ENCODE results near the gene C21orf58. TPM values are rescaled to one million over a fixed set of nuclear protein-coding genes. Genes with fewer than 3 reads are reported as not detected.
"Not testable (repeated sequence)": the region's sequence is repeated elsewhere in the genome, so short reads cannot be mapped to it uniquely, and the experiment has no call there.

C21orf58 gene
- 12.4 and 16.9 TPM in 2 replicates for total RNA-seq (2014; rRNA removed; shearing (Covaris generic))

DNA sequence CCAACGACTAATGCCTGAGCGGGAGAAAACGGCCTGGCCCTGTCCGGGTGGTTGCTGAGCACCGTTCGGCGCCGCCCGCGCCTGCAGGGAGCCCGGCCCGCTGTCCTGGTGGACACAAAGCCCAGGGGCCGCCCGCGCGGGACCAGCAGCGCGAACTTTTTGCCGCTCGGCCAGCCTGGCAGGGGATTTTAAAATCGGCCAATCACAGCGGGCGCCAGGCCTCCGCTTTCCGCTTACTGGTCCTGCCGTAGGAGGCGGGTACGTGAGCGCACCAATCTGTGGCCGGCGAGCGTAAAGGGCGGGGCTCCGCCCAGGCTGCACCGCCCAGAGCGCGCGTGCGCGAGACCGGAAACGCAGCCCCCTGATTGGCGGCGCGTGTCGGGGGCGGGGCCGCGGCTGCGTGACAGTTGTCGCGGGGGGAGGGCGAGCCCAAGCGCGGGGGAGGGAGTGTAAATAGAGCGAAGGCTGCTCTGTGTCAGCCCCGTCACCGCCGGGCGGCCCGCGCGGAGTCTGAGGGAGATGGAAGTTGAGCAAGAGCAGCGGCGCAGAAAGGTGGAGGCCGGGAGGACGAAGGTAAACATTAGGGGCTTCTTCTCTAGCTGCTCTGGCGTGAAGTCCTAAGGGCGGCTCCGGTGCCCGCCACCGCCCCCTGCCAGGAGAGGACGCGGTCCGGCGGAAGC lies at the start of gene C21orf58, which contains the start of gene PCNT:
Gene C21orf58 (minus strand): TSS at position 161 of the 680 bp plus-strand sequence. CDS start 1,132 bp downstream, outside the sequence.
Gene PCNT (plus strand): TSS at position 447 of the 680 bp plus-strand sequence. CDS start 73 bp downstream, at position 520.
- DNase-seq (ENCODE audit: low read depth) = peak; percentile 99

GRCh38 chr21:46372947-46373346 lies 49.3 kb upstream of the C21orf58 start:
- not testable (repeated sequence) for DNase-seq (ENCODE audit: low read depth)

DNA sequence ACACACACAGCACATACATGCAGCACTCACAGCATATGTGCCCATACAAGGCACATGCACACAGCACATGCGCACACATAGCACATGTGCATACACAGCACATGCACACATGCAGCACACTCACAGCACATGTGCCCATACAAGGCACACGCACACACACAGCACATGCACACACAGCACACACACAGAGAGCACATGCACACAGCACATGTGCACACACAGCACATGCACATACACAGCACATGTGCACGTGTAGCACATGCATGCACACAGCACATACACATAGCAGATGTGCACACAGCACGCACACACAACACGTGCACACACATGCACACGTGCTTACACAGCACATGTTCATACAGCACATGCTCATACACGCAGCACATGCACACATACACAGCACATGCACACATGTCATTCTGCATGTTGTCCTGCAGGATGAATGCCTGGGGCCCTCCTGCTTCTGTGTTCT lies 48.4 kb upstream of the C21orf58 start:
- no peak for DNase-seq (ENCODE audit: low read depth)

DNA sequence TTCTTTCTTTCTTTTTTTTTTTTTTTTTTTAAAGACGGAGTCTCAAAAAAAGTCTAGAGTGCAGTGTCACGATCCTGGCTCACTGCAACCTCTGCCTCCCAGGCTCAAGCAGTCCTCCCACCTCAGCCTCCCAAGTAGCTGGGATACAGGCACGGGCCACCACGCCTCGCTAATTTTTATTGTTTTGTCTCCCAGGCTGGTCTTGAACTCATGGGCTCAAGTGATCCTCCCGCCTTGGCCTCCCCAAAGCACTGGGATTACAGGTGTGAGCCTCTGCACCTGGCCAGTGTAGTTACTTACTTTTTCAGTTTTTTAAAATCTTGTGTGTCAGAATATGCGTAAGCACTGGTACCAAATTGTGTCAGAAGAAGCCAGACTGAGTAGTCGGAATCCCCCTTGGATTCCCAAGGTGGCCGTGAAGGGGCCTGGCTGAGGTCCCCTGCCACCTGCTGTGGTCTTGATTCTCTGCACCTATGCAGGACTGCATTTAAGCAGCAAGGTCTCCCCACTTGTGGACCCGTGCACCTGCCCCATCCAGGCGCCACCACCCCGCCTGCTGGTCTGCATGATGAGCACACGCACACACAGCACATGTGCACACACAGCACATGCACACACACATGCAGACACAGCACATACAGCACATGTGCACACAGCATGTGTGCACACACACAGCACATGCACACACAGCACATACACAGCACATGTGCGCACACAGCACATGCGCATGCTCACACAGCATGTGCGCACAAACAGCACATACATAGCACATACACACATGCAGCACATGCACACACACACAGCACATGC lies 47.7 kb upstream of the C21orf58 start:
- no peak for DNase-seq (ENCODE audit: low read depth)

DNA sequence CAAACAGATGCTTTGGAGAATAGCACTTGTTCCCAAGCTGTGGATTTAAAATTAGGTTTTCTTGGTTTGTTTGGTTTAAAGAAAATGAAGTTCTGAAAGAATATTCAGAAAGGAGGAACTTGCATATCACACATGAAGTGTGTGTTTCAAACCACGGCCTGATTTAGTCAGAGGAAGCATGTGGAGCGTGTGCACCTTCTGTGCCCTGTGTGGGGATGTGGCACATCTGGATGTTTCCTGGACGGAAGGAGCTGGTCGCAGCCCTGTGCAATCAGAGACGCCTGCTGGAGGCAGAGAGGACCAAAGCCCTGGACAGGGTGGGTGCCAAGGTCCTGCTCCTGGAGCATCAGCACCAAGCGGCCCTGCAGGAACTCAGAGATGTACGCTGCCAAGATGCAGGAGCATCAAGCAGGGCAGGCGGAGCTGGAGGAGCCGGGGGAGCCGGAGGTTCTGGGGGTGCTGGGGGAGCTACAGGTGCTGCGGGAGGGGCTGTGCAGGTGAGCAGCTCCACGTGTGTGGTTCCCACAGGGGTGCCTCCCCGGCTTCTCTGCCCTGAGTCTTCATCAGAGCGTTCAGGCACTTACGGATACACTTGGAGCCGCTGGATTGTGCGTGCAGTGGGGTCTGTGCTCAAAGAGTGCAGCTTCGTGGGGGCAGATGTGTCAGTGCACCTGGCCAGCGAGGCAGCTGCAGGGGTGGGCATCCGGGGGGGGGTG lies 46.0 kb upstream of the C21orf58 start:
- no peak for DNase-seq (ENCODE audit: low read depth)

DNA sequence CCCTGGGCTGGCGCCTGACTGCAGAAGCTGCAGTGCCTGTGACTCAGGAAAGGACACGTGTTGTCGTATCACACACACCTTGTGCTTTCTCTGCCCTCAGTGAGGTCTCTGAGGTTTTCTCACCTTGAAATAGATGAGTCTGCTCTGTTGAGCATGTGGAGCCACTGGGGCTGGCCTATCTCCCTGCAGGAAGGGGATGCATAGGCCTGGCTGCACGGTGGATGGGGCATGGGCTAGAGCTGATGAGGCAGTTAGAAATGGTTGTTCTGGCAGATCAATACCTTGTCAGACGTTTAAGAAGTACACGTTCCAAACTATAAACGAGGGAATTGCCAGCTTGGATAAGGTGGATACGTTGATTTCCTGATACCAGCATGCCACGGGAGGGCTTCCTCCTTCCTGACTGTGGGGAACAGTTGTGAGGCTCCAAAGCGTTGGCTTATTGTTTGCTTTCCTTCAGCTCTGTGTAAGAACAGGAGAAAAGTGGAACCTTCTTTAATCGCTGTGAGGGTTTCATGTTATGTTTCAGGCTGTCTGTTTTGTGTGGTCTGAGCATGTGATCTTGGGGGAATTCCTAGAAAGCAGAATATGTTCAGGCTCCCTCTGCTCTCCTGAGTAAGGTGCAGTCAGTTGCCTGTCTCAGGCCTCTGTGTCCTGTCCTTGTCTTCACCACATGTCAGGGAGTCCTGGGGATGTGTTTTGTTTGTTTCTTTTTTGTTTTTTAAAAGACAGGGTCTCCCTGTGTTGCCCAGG lies 45.0 kb upstream of the C21orf58 start:
- no peak for DNase-seq (ENCODE audit: low read depth)

DNA sequence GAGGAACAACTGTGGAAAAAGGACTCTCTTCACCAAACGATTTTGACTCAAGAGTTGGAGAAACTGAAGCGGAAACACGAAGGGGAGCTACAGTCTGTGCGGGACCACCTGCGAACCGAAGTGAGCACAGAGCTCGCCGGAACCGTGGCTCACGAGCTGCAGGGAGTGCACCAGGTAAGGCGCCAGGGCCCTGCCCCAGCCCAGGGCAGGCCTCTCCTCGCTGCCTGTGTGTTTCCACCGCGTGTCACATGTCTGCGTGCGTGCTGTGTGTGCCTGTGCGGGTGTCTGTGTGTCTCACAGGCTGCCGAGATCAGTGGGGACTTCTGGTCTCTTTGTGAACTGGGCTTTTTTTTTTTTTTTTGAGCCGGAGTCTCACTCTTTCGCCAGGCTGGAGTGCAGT lies 43.3 kb upstream of the C21orf58 start:
- DNase-seq (ENCODE audit: low read depth) = no peak

- DNase-seq (ENCODE audit: low read depth) = no peak
Observed at GRCh38 chr21:46366561-46366960, 42.9 kb upstream of the C21orf58 start.

DNA sequence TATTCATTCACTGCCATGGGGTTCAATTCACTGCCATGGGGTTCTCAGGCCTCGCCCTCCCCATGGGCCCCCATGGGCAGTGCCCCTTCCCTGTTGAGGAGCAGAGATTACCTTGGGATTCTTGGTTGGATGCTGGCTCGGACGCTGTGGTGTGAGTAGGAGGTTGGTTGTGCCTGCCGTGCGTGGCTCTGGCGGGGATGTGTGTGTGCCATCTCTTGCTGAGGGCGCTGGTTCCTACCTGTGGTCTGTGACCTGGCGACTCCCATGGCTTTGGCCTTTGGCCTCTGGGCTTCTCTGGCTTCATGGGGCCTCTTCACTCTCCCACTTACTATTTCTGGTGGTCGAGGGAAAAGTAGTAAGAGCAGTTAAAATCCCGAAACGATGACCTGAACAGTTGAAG lies 42.4 kb upstream of the C21orf58 start:
- DNase-seq (ENCODE audit: low read depth) = no peak

- DNase-seq (ENCODE audit: low read depth) = no peak
Observed at GRCh38 chr21:46363698-46364097, 40.0 kb upstream of the C21orf58 start.

GRCh38 chr21:46362946-46363345 lies 39.3 kb upstream of the C21orf58 start:
- DNase-seq (ENCODE audit: low read depth) = no peak

DNA sequence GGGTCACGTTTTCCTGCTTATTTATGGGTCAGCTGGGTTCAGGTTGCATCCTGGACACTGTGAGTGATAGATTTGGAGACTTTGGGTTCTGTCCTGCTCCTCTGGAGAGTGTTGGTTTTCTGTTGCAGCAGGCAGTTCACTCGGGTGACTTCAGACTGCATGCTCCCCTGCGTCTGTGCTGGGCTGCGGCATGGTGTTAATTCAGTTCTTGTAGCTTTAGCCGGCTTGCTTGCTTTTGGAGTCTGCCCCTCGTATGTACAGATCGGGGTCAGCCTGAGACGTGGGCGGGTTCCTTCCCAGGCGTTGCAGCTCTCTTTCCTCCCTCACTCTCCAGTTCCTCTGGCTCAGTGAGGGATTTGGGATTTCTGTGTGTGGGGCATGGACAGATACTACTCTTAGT lies 38.3 kb upstream of the C21orf58 start:
- DNase-seq (ENCODE audit: low read depth) = no peak

GRCh38 chr21:46361176-46361575 lies 37.5 kb upstream of the C21orf58 start:
- DNase-seq (ENCODE audit: low read depth) = no peak

DNA sequence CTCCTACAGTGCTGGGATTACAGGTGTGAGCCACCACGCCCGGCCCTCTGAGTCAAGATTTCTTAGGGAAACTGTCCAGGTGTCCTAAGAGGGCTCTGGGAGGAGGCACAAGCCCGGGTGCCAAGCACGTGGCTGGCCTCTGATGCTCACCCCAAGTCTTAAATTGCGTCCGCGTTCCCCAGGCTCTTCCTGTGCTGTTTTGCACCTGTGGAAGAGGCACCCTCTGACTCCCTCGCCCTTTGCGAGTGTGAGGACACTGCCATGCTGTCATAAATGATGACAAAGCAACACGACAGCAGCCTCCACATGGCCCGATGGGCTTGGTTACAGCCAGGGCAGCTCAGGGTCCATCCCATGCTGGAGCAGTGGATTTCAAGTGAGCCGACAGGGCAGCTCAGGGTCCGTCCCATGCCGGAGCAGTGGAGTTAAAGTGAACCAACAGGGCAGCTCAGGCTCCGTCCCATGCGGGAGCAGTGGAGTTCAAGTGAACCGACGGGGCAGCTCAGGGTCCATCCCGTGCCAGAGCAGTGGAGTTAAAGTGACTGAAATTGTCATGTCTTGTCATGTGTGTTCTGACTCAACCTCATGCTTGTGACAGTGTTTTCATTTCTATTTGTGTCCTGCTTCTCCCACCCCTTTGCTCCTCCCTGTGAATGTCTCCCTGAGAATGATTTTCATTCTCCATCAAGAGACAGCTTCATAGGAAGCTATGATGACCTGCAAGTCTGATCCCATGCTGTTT lies 34.2 kb upstream of the C21orf58 start:
- no peak for DNase-seq (ENCODE audit: low read depth)

DNA sequence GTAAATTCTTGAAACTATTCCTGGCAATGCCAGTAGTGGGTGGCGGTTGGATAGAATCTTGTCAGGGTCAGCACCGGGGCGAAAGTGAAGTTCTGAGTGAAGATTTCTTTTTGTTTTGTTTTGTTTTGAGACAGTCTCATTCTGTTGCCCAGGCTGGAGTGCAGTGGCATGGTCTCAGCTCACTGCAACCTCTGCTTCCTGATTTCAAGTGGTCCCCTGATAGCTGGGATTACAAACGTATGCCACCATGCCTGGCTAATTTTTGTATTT lies 33.6 kb upstream of the C21orf58 start:
- no peak for DNase-seq (ENCODE audit: low read depth)

DNA sequence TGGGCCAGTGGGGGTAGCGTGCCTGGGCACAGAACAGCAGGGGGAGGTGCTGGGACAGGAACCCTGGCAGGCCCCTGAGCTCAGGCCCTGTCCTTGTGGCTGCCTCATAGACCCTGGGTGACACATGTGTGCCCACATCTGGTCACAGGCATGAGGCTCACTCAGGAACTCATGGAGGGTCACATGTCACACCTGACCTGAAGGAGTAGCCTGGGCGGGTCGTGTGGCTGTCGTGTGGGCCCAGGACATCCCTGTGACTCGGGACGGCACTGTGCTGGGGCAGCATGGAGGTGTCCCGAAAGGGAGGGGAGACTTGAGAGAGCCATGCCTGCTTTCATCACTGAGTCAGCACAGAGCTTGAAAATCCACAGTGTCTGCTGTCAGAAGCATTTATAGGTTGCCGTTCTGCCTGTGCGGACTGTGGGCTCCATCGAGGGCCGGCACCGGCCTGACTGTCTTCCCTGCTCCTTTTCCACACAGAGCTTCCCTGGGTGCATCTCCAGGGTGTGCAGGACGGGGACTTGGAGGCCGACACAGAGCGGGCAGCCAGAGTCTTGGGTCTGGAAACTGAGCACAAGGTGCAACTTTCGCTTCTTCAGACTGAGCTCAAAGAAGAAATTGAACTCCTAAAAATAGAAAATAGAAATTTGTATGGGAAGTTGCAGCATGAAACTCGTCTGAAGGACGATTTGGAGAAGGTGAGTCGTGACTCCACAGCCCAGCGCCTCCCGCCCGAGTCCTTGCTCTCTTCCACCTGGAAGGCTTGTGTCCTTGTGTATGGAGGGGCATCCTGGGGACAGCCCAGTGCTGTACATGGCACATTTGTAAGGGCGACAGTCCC lies 33.0 kb upstream of the C21orf58 start:
- no peak for DNase-seq (ENCODE audit: low read depth)

GRCh38 chr21:46356005-46356338 lies 32.3 kb upstream of the C21orf58 start:
- no peak for DNase-seq (ENCODE audit: low read depth)

- DNase-seq (ENCODE audit: low read depth) = no peak
Observed at GRCh38 chr21:46355161-46356004, 31.7 kb upstream of the C21orf58 start.

GRCh38 chr21:46354518-46354917 lies 30.8 kb upstream of the C21orf58 start:
- no peak for DNase-seq (ENCODE audit: low read depth)
